Choroid plexus epithelial cell (primary cell): ENCODE results near the gene PGP.
A peak's percentile ranks its signal among the peaks of the same experiment; 100 is the strongest.
"Not testable (repeated sequence)": the region's sequence is repeated elsewhere in the genome, so short reads cannot be mapped to it uniquely, and the experiment has no call there.

Source experiments
- DNase-seq: peaks from one replicate; pipeline ENCODE4 v3.0.0-alpha.2; 2010; ENCODE audit warnings: low read depth
- H3K4me3 ChIP-seq: 2 replicates; pipeline ENCODE4 v1.5.1; 2011; ENCODE audit warnings: low read depth, mild to moderate bottlenecking, control low read depth, low read length, moderate library complexity
- CTCF ChIP-seq: conservative IDR thresholded peaks from 2 replicates; pipeline ENCODE4 v1.5.1; 2011; ENCODE audit warnings: low read depth, mild to moderate bottlenecking, control low read depth, inconsistent platforms, low read length, moderate library complexity

PGP gene

DNA sequence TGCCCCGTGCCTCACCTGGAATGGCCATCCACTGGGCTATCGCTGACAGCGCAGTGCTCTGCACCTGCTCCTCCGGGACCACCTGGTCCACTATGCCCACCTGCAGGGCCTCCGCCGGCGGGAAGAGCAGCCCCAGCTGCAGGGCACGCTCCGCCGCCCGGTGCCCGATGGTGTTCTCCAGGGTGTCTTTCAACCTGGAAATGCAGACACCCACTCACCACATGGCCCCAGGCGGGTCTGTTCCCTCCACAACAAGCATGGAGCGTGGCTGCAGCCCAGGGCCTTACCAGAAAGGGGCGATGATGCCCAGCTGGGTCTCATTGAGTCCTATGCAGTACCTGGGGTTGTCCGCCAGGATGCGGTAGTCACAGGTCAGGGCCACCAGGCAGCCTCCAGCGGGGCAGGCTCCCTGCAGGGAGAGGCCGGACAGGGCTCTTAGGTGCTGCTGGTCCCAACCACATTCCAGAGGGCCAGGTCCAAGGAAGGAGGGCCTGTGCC is 28.4 kb upstream of the PGP start:
- no peak for TF ChIP-seq CTCF
- no peak overlapping the region for H3K4me3 ChIP-seq
- no peak for DNase-seq

DNA sequence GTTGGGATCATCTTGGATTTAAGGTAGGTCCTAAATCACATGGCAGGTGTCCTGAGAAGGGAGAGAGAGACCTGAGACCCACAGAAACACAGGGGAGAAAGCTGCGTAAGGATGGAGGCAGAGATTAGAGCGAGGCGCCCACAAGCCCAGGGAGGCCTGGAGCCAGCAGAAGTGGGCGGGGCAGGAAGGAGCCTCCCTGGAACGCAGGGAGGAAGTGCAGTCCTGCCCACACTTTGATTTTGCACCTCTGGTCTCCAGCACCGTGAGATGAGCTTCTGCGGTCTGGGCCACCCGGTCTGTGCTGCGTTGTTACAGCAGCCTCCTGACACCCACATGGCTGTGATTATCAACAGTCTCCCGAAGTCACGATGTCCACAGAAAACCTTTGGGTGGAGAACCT is 28.0 kb upstream of the PGP start:
- TF ChIP-seq CTCF = no peak
- no peak overlapping the region for H3K4me3 ChIP-seq
- DNase-seq = no peak

DNA sequence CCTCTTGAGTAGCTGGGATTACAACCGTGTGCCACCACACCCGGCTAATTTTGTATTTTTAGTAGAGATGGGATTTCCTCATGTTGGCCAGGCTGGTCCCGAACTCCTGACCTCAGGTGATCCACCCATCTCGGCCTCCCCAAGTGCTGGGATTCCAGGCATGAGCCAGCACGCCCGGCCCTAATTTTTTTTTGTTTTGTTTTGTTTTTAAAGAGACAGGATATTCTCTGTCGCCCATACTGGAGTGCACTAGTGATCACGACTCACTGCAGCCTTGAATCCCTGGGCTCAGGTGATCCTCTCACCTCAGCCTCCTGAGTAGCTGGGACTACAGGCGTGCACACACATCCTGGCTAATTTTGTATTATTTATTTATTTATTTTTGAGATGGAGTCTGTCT is 25.7 kb upstream of the PGP start:
- H3K4me3 ChIP-seq, DNase-seq: not testable (repeated sequence)

GRCh38 chr16:2238838-2239675 is 24.4 kb upstream of the PGP start:
- H3K4me3 ChIP-seq = no peak overlapping the region
- no peak for DNase-seq
- TF ChIP-seq CTCF = no peak

DNA sequence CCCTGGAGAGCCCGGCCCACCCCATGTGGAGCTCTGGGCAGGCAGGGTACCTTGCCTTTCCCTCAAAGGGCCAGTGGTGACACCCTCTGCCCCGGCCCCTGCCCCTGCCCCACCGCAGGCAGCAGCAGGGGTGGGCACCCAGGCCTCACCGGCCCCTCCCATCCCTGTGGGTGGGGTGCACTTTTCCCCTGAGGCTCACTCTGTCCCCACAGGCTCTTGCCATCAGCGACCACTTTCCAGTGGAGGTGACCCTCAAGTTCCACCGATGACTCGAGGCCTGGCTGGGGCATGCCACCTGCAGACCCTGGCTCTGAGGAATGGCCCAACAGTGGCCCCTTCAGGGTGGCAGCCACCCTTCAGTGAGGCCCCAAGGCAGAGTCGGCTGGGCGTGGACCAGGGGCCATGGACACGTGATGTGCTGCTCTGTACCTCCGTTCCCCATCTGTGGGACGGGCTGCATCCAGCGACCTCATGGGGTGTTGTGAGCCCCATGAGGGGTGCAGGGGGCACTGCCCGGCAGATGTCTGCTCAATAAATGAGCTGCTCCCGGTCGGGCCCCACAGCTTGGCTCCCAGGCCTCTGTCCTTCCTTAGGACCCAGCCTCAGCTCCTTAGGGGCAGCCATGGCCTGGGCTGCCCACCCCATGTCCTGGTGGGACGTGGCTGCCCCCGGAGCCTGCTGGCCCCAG is 23.7 kb upstream of the PGP start:
- TF ChIP-seq CTCF = no peak

GRCh38 chr16:2237493-2238149 is 23.0 kb upstream of the PGP start:
- H3K4me3 ChIP-seq = no peak overlapping the region
- DNase-seq = no peak
- TF ChIP-seq CTCF = no peak

More for the DNA sequence above, 23.7 kb upstream of the PGP start:
- no peak for DNase-seq
- no peak overlapping the region for H3K4me3 ChIP-seq

GRCh38 chr16:2237102-2237482 is 22.5 kb upstream of the PGP start:
- no peak for TF ChIP-seq CTCF
- peak overlapping the region; percentile 26 for H3K4me3 ChIP-seq
- DNase-seq = no peak
